ENCODE data around the gene HLF.
A peak's percentile ranks its signal among the peaks of the same experiment; 100 is the strongest.

HLF gene

GRCh38 chr17:55238931-55239297 lies 25.8 kb upstream of the HLF start:
- Histone ChIP-seq H3K36me3 (no peaks in the 10 kb centered on the region), H3K27me3 (peaks cover 62% of the 10 kb centered on the region), H3K4me1 (ENCODE audit: control insufficient read depth in 1 of 2, insufficient read depth in 1 of 2, low read depth in 1 of 2, low read length in 1 of 2) (peaks cover 8 to 12% of the 10 kb centered on the region in 2 experiments), H3K27ac (no peak overlapping the region), H3K9me3 (no peaks in the 10 kb centered on the region), H3K4me3 (ENCODE audit: low read depth in 1 of 2, low read length in 1 of 2) (peak overlapping the region in 1 of 2 experiments; percentile 48)
- TF ChIP-seq CTCF (IDR thresholded peaks at IDR 0.05), result no peak

GRCh38 chr17:55241097-55241496 lies 23.7 kb upstream of the HLF start:
- Histone ChIP-seq H3K27me3 (peaks cover 62% of the 10 kb centered on the region), H3K27ac (no peak overlapping the region), H3K4me1 (ENCODE audit: control insufficient read depth in 1 of 2, insufficient read depth in 1 of 2, low read depth in 1 of 2, low read length in 1 of 2) (peaks cover 8 to 12% of the 10 kb centered on the region in 2 experiments), H3K9me3 (no peaks in the 10 kb centered on the region), H3K4me3 (ENCODE audit: low read depth in 1 of 2, low read length in 1 of 2) (no peak overlapping the region), H3K36me3 (no peaks in the 10 kb centered on the region)
- no peak for TF ChIP-seq CTCF (IDR thresholded peaks at IDR 0.05)

- Histone ChIP-seq H3K27ac (no peak overlapping the region), H3K27me3 (peaks cover 49% of the 10 kb centered on the region), H3K4me3 (ENCODE audit: low read depth in 1 of 2, low read length in 1 of 2) (no peak overlapping the region), H3K4me1 (ENCODE audit: control insufficient read depth in 1 of 2, insufficient read depth in 1 of 2, low read depth in 1 of 2, low read length in 1 of 2) (peaks cover 8 to 12% of the 10 kb centered on the region in 2 experiments), H3K36me3 (no peaks in the 10 kb centered on the region), H3K9me3 (no peaks in the 10 kb centered on the region)
- TF ChIP-seq CTCF (IDR thresholded peaks at IDR 0.05), result no peak
Measured at GRCh38 chr17:55242476-55242875, 22.3 kb upstream of the HLF start.

- H3K4me1 ChIP-seq (ENCODE audit: control insufficient read depth in 1 of 2, insufficient read depth in 1 of 2, low read depth in 1 of 2, low read length in 1 of 2), result no peaks in the 10 kb centered on the region
- no peak overlapping the region for H3K27ac ChIP-seq
- H3K27me3 ChIP-seq, result peaks cover 13% of the 10 kb centered on the region
- no peak for TF ChIP-seq CTCF (IDR thresholded peaks at IDR 0.05)
- H3K36me3 ChIP-seq, result no peaks in the 10 kb centered on the region
- no peak overlapping the region for H3K4me3 ChIP-seq (ENCODE audit: low read depth in 1 of 2, low read length in 1 of 2)
- no peaks in the 10 kb centered on the region for H3K9me3 ChIP-seq
Measured at GRCh38 chr17:55245986-55246385, 18.8 kb upstream of the HLF start.

- H3K36me3 ChIP-seq, result no peaks in the 10 kb centered on the region
- no peak overlapping the region for H3K27ac ChIP-seq
- no peak for TF ChIP-seq CTCF (IDR thresholded peaks at IDR 0.05)
- H3K27me3 ChIP-seq, result peaks cover 8% of the 10 kb centered on the region
- no peaks in the 10 kb centered on the region for H3K9me3 ChIP-seq
- no peaks in the 10 kb centered on the region for H3K4me1 ChIP-seq (ENCODE audit: control insufficient read depth in 1 of 2, insufficient read depth in 1 of 2, low read depth in 1 of 2, low read length in 1 of 2)
- H3K4me3 ChIP-seq (ENCODE audit: low read depth in 1 of 2, low read length in 1 of 2), result no peak overlapping the region
Measured at GRCh38 chr17:55246583-55246982, 18.2 kb upstream of the HLF start.

- H3K27ac ChIP-seq, result no peak overlapping the region
- peaks cover 11% of the 10 kb centered on the region for H3K27me3 ChIP-seq
- H3K36me3 ChIP-seq, result no peaks in the 10 kb centered on the region
Measured at GRCh38 chr17:55248077-55248476, 16.7 kb upstream of the HLF start.

More at GRCh38 chr17:55248077-55248476, 16.7 kb upstream of the HLF start:
- Histone ChIP-seq H3K4me1 (ENCODE audit: control insufficient read depth in 1 of 2, insufficient read depth in 1 of 2, low read depth in 1 of 2, low read length in 1 of 2) (no peaks in the 10 kb centered on the region), H3K9me3 (no peaks in the 10 kb centered on the region), H3K4me3 (ENCODE audit: low read depth in 1 of 2, low read length in 1 of 2) (no peak overlapping the region)
- no peak for TF ChIP-seq CTCF (IDR thresholded peaks at IDR 0.05)
